ENCODE data around the gene AJAP1. TPM values are rescaled to one million over a fixed set of nuclear protein-coding genes. Genes with fewer than 3 reads are reported as not detected.

Gene AJAP1
- total RNA-seq (ENCODE audit: unreplicated experiment) = 3.5 TPM
- long read RNA-seq, partial matches to known transcripts = 0 of 1 reads
- long read RNA-seq, other reads (novel, unspliced or antisense) = 1 of 1 reads

GRCh38 chr1:4653796-4654725 is at the start of gene AJAP1:
Gene AJAP1, plus strand, starts transcription at chr1:4654609. Its CDS starts 817 bp downstream, at chr1:4655426.
- no peak for TF ChIP-seq CTCF (IDR thresholded peaks at IDR 0.05; ENCODE audit: partially characterized antibody, unreplicated experiment)
- Mint-ChIP-seq H3K27ac (ENCODE audit: unreplicated experiment) (no peak within 1 kb of the TSS), H3K4me3 (ENCODE audit: unreplicated experiment) (no peak within 1 kb of the TSS), H3K9me3 (ENCODE audit: unreplicated experiment) (peaks cover 16% of the 10 kb centered on the region), H3K4me1 (ENCODE audit: low read depth, unreplicated experiment) (peaks cover 2% of the 10 kb centered on the region), H3K27me3 (ENCODE audit: unreplicated experiment) (no peaks in the 10 kb centered on the region), H3K36me3 (ENCODE audit: unreplicated experiment) (no peaks in the 10 kb centered on the region)
- DNase-seq = peak; percentile 43

- H3K27ac Mint-ChIP-seq (ENCODE audit: unreplicated experiment) = no peak overlapping the region
- TF ChIP-seq CTCF (IDR thresholded peaks at IDR 0.05; ENCODE audit: partially characterized antibody, unreplicated experiment) = no peak
- peaks cover 30% of the 10 kb centered on the region for H3K9me3 Mint-ChIP-seq (ENCODE audit: unreplicated experiment)
- peaks cover 29% of the 10 kb centered on the region for H3K36me3 Mint-ChIP-seq (ENCODE audit: unreplicated experiment)
- no peak for DNase-seq
- H3K4me3 Mint-ChIP-seq (ENCODE audit: unreplicated experiment) = no peak overlapping the region
- H3K27me3 Mint-ChIP-seq (ENCODE audit: unreplicated experiment) = peaks cover 12% of the 10 kb centered on the region
- no peaks in the 10 kb centered on the region for H3K4me1 Mint-ChIP-seq (ENCODE audit: low read depth, unreplicated experiment)
Observed at GRCh38 chr1:4605158-4605557, 49.3 kb upstream of the AJAP1 start.

- Mint-ChIP-seq H3K36me3 (ENCODE audit: unreplicated experiment) (peaks cover 21% of the 10 kb centered on the region), H3K27ac (ENCODE audit: unreplicated experiment) (no peak overlapping the region), H3K4me3 (ENCODE audit: unreplicated experiment) (no peak overlapping the region), H3K4me1 (ENCODE audit: low read depth, unreplicated experiment) (no peaks in the 10 kb centered on the region), H3K27me3 (ENCODE audit: unreplicated experiment) (peaks cover 5% of the 10 kb centered on the region), H3K9me3 (ENCODE audit: unreplicated experiment) (peaks cover 15% of the 10 kb centered on the region)
- TF ChIP-seq CTCF (IDR thresholded peaks at IDR 0.05; ENCODE audit: partially characterized antibody, unreplicated experiment) = no peak
- DNase-seq = no peak
Observed at GRCh38 chr1:4611563-4612341, 42.7 kb upstream of the AJAP1 start.

GRCh38 chr1:4612991-4613390 is 41.4 kb upstream of the AJAP1 start:
- H3K36me3 Mint-ChIP-seq (ENCODE audit: unreplicated experiment) = peaks cover 13% of the 10 kb centered on the region
- TF ChIP-seq CTCF (IDR thresholded peaks at IDR 0.05; ENCODE audit: partially characterized antibody, unreplicated experiment) = no peak
- H3K27me3 Mint-ChIP-seq (ENCODE audit: unreplicated experiment) = peaks cover 5% of the 10 kb centered on the region
- H3K4me3 Mint-ChIP-seq (ENCODE audit: unreplicated experiment) = no peak overlapping the region
- H3K4me1 Mint-ChIP-seq (ENCODE audit: low read depth, unreplicated experiment) = no peaks in the 10 kb centered on the region
- H3K27ac Mint-ChIP-seq (ENCODE audit: unreplicated experiment) = no peak overlapping the region
- H3K9me3 Mint-ChIP-seq (ENCODE audit: unreplicated experiment) = peaks cover 13% of the 10 kb centered on the region
- DNase-seq = no peak

Measured in glutamatergic neuron (in vitro differentiated cells).